Measurements from ENCODE around the gene KRTAP1-3. TPM values are rescaled to one million over a fixed set of nuclear protein-coding genes. Genes with fewer than 3 reads are reported as not detected.

The KRTAP1-3 gene
- total and polyA plus RNA-seq, 2 donors (not counting 1 experiment from before 2014, with no cell fraction given), result not detected

DNA sequence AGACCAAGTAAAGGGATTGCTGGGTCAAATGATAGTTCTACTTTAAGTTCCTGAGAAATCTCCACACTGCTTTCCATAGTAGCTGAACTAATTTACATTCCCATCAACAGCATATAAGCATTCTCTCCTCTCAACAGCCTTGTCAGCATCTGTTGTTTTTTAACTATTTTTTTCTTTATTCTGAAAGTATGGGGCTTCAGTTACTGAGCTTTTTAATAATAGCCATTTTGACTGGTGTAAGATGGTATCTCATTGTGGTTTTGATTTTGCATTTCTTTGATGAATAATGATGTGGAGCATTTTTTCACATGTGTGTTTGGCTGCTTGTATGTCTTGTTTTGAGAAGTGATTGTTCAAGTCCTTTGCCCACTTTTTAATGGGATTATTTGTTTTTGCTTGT, 17.9 kb upstream of the KRTAP1-3 start:
- no peak overlapping the region for H2AFZ ChIP-seq (ENCODE audit: insufficient read depth, low read depth, low read length, poor library complexity, severe bottlenecking)
- DNase-seq (no peak), ATAC-seq (ENCODE audit: low read depth) (no peak)
- H3K79me2 ChIP-seq (ENCODE audit: control insufficient read depth, insufficient read depth, low read length), result no peaks in the 10 kb centered on the region
- POLR2A ChIA-PET, result no interaction called here
- no peaks in the 10 kb centered on the region for H3K27me3 ChIP-seq (replicated peaks in 1 of 4; ENCODE audit: control extremely low read depth in 1 of 4, control insufficient read depth in 3 of 4, insufficient read depth in 4 of 4, low read length in 3 of 4)
- CTCF ChIA-PET, result no interaction called here
- Mint-ChIP-seq H3K27ac (no peak overlapping the region), H3K27me3 (peaks cover 38% of the 10 kb centered on the region), H3K4me1 (no peaks in the 10 kb centered on the region), H3K4me3 (no peak overlapping the region), H3K9me3 (ENCODE audit: insufficient read depth) (no peaks in the 10 kb centered on the region)
- intact Hi-C loops (cut with micrococcal nuclease), result no loop called here
- no peak overlapping the region for H3K9ac ChIP-seq (ENCODE audit: low read length)
- no peak overlapping the region for H3K4me3 ChIP-seq (ENCODE audit: control extremely low read depth in 1 of 5, extremely low read depth in 1 of 5, insufficient read depth in 1 of 5, low read depth in 2 of 5, low read length in 4 of 5)
- H3K36me3 ChIP-seq (replicated peaks in 1 of 2; ENCODE audit: control extremely low read depth in 1 of 2, control insufficient read depth in 1 of 2, extremely low read depth in 1 of 2, insufficient read depth in 2 of 2, low read length in 1 of 2), result no peaks in the 10 kb centered on the region
- H3K27ac ChIP-seq (ENCODE audit: low read length in 2 of 2), result no peak overlapping the region
- no peaks in the 10 kb centered on the region for H3K4me1 ChIP-seq (ENCODE audit: control insufficient read depth in 2 of 2, insufficient read depth in 2 of 2, low read length in 2 of 2)
- no peak for TF ChIP-seq EZH2 (IDR thresholded peaks at IDR 0.05; ENCODE audit: borderline replicate concordance, insufficient read depth, low read depth, low read length, poor library complexity, severe bottlenecking)
- TF ChIP-seq, protein P1, sequence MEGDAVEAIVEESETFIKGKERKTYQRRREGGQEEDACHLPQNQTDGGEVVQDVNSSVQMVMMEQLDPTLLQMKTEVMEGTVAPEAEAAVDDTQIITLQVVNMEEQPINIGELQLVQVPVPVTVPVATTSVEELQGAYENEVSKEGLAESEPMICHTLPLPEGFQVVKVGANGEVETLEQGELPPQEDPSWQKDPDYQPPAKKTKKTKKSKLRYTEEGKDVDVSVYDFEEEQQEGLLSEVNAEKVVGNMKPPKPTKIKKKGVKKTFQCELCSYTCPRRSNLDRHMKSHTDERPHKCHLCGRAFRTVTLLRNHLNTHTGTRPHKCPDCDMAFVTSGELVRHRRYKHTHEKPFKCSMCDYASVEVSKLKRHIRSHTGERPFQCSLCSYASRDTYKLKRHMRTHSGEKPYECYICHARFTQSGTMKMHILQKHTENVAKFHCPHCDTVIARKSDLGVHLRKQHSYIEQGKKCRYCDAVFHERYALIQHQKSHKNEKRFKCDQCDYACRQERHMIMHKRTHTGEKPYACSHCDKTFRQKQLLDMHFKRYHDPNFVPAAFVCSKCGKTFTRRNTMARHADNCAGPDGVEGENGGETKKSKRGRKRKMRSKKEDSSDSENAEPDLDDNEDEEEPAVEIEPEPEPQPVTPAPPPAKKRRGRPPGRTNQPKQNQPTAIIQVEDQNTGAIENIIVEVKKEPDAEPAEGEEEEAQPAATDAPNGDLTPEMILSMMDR (IDR thresholded peaks at IDR 0.05), result no peak
- no peaks in the 10 kb centered on the region for H4K20me1 ChIP-seq (ENCODE audit: control insufficient read depth, insufficient read depth, low read length, poor library complexity, severe bottlenecking)
- no peak overlapping the region for H3K4me2 ChIP-seq (replicated peaks; ENCODE audit: low read depth, low read length, poor library complexity, severe bottlenecking)
- H3K9me3 ChIP-seq (ENCODE audit: control extremely low read depth in 1 of 3, control insufficient read depth in 2 of 3, insufficient read depth in 1 of 3, low read length in 2 of 3), result peaks cover 0 to 2% (median under 1%) of the 10 kb centered on the region in 3 donors

DNA sequence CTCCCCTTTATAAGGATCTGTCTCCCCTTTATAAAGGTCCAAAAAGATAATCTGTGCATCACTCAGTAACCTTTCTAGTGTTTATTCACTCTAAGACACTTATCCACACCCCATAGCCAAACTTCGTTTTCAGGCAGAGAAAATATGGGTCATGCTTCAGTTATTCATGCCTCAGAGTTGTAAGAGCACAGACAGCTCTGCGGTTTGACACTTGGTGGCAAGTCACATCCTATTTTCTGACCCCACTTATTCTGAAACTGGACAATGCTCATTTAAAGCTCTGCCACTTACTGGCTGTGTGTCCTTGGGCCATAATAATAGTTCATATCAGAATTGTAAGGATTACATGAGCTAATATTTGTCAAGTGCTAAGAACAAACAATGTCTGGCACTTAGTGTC, 14.4 kb upstream of the KRTAP1-3 start:
- intact Hi-C loops (cut with micrococcal nuclease), result no loop called here
- 50% methylated on average over 1 of the region's 2 CpGs for WGBS (ENCODE audit: insufficient coverage)
- ATAC-seq (ENCODE audit: low read depth), result no peak

More for the DNA sequence above, 14.4 kb upstream of the KRTAP1-3 start:
- Histone ChIP-seq H3K27ac (ENCODE audit: low read length in 2 of 2) (no peak overlapping the region), H4K20me1 (ENCODE audit: control insufficient read depth, insufficient read depth, low read length, poor library complexity, severe bottlenecking) (no peaks in the 10 kb centered on the region), H3K79me2 (ENCODE audit: control insufficient read depth, insufficient read depth, low read length) (no peaks in the 10 kb centered on the region), H3K9me3 (ENCODE audit: control extremely low read depth in 1 of 3, control insufficient read depth in 2 of 3, insufficient read depth in 1 of 3, low read length in 2 of 3) (no peaks in the 10 kb centered on the region), H3K4me3 (ENCODE audit: control extremely low read depth in 1 of 5, extremely low read depth in 1 of 5, insufficient read depth in 1 of 5, low read depth in 2 of 5, low read length in 4 of 5) (no peak overlapping the region), H2AFZ (ENCODE audit: insufficient read depth, low read depth, low read length, poor library complexity, severe bottlenecking) (no peak overlapping the region), H3K4me1 (ENCODE audit: control insufficient read depth in 2 of 2, insufficient read depth in 2 of 2, low read length in 2 of 2) (no peaks in the 10 kb centered on the region), H3K9ac (ENCODE audit: low read length) (no peak overlapping the region), H3K36me3 (replicated peaks in 1 of 2; ENCODE audit: control extremely low read depth in 1 of 2, control insufficient read depth in 1 of 2, extremely low read depth in 1 of 2, insufficient read depth in 2 of 2, low read length in 1 of 2) (no peaks in the 10 kb centered on the region), H3K4me2 (replicated peaks; ENCODE audit: low read depth, low read length, poor library complexity, severe bottlenecking) (no peak overlapping the region), H3K27me3 (replicated peaks in 1 of 4; ENCODE audit: control extremely low read depth in 1 of 4, control insufficient read depth in 3 of 4, insufficient read depth in 4 of 4, low read length in 3 of 4) (peaks cover 0 to 2% (median 0%) of the 10 kb centered on the region in 4 experiments)
- Mint-ChIP-seq H3K9me3 (ENCODE audit: insufficient read depth) (no peaks in the 10 kb centered on the region), H3K4me1 (peaks cover 2% of the 10 kb centered on the region), H3K4me3 (no peak overlapping the region), H3K27ac (no peak overlapping the region), H3K27me3 (peaks cover 37% of the 10 kb centered on the region)
- TF ChIP-seq, protein P1 (IDR thresholded peaks at IDR 0.05), result no peak
- ChIA-PET POLR2A (no interaction called here), CTCF (no interaction called here)
- DNase-seq, result no peak
